Fibroblast of peridontal ligament (primary cell): ENCODE measurements around the gene ELAVL1.
"Not testable (repeated sequence)": the region's sequence is repeated elsewhere in the genome, so short reads cannot be mapped to it uniquely, and the experiment has no call there.

Experiments
- DNase-seq: peaks from one replicate; pipeline ENCODE4 v3.0.0-alpha.2; 2010; ENCODE audit errors: extremely low read depth

Gene ELAVL1

DNA sequence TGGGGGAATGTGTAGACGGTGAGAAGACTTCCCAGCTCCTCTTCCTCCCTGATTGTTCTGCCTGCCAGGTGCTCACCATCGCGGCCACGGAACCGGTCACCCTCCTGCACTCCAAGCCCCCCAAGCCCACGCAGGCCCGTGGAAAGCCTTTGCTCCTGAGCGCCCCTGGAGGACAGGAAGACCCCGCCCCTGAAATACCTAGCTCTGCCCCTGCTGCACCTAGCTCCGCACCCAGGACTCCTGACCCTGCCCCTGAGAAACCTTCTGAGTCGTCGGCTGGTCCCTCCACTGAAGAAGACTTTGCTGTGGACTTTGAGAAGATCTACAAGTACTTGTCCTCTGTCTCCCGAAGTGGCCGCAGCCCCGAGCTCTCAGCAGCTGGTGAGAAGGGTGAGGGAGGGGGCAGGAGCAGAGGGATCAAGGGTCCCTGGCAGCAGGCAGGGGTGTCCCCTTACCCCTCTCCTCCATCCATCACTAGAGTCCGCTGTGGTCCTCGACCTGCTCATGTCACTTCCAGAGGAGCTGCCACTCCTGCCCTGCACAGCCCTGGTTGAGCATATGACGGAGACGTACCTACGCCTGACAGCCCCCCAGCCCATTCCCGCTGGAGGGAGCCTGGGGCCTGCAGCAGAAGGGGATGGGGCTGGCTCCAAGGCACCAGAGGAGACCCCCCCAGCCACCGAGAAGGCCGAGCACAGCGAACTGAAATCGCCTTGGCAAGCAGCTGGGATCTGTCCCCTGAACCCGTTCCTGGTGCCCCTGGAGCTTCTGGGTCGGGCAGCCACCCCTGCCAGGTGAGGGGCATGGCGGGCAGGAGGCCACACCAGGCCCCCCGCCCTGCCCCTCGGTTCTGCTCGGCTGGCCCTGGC, 83.2 kb downstream of the ELAVL1 start:
- no peak for DNase-seq

DNA sequence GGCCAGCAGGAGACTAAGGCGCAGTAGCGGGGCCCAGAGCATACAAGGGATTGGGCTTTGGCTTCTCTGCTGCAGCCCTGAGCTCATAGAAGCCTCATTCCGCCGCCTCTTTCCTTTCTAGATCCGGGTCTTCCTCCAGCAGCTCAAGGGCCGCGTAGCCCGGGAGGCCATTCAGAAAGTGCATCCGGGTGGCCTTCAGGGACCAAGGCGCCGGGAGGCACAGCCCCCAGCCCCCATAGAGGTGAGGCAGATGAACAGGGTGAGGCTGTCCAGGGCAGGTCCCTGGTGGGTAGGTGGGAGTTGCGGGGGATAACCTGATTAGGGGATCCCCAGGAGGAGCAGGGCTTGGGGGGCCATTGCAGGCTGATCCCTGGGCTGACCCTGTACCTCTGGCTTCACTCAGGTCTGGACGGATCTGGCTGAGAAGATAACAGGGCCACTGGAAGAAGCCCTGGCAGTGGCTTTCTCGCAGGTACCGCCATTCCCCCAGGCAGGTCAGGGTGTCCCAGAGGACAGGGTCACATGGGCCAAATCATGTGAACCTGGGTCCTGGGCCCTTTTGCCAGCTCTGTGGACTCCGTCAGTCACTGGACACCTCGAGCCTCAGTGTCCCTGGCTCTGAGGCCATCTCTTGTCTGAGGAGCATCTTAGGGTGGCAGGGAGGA, 84.0 kb downstream of the ELAVL1 start:
- DNase-seq = no peak

DNA sequence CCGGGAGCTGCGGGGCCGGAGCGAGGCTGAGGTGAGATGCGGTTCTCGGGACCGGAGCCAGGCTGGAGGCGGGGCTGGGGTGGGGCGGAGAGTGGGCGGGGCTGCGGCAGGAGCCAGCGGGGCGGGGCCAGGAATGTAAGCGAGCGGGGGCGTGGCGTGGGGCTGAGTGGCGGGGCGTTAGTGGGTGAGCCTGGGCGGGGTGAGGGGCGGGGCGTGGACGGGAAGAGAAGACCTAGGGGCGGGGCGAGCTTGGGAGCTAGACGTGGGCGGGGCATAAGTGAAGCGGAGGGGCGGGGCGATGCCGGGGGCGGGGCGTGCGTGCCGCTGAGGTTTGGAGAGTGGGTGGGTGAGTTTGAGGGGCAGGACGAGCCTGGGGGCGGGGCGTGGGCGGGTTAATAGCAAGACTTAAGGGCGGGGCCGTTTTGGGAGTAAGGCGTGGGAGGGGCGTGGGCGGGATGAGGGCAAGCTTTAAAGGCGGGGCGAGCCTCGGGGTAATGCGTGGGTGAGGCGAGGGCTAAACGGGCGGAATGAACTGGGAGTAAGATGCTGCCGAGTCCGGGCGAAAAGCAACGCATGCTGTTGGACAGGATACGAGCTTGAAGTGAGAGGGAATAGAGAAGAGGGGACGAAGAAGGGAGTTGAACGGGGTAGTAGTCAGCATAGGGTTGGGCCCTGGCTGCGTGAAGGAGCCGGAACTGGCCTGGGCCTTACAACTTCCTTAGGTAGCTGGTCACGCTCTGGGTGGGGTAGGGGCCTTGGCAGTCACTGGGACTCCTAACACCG, 84.7 kb downstream of the ELAVL1 start:
- DNase-seq = peak; percentile 96

DNA sequence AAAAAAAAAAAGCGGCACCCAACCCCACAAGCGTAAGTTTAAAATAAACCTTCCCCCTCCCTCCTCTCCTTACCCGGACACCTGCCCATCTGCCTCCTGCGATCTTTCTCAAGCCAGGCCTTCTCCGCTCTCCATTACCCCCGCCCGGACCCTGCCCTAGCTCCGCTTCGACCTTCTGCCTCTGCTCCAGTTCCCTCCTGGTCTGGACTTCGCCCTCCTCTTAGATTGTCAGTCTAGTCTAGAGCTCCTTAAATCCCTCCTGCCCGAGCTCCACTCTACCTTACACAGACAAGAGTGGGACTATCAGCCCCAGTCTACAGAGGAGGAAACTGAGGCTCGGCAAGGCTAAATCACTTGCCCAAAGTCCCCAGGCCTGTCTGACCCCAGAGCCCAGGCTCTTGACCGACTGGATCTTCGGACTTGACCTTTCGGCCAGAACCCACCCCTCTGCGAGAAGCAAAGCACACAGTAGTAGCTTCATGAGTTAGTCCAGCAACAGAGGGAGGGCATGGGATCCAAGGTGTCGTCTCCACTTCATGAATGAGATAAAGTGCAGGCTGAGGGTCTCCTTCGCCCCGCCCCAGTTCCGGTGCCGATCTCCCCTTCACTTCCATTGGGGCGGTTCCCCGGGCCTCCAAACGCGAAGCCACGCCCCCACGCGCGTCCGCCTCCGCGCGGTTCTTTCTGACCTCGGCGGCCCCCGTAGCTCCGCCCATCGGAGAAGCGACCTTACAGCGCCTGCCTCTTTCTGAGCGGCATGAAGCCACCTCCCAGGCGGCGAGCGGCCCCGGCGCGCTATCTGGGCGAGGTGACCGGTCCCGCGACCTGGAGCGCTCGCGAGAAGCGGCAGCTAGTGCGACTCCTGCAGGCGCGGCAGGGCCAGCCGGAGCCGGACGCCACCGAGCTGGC, 85.6 kb downstream of the ELAVL1 start, which contains the start of gene SNAPC2:
Gene SNAPC2, plus strand, starts transcription at position 729 of the 909 bp plus-strand sequence. Its CDS starts 29 bp downstream, at position 758.
- DNase-seq = peak; percentile 92

DNA sequence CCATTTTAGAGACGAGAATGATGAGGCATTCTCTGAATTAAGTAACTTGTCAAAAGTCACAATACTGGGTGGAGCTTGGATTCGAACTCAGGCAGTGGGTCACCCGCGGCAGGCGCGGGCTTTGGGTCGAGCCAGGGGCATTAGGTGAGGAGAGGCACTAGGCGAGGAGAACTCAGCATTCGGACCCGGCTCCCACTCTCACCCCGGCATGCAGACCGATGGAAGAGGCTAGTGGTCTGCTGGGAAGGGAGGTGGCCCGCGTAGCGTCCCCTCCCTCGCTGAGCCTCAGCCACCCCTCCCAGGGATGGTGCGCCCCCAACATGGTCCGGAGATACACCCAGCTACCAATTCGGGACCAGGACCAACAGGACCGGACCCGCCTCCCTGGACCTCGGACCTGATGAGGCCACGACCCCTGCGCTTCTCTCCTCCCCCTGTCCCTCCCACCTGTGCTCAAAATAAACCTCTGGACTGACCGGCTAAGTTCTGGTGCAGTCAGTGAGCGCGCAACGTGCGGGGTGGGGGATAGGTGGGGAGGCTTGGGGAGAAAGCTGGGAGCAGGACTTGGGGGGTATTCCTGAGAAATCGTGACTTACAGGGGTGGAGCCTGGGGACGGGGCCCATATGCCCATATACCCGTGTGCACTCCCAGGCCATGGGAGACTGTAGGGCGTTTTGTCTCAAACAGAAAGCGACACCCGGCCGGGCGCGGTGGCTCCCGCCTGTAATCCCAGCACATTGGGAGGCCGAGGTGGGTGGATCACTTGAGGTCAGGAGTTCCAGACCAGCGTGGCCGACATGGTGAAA, 86.6 kb downstream of the ELAVL1 start:
- DNase-seq = no peak

DNA sequence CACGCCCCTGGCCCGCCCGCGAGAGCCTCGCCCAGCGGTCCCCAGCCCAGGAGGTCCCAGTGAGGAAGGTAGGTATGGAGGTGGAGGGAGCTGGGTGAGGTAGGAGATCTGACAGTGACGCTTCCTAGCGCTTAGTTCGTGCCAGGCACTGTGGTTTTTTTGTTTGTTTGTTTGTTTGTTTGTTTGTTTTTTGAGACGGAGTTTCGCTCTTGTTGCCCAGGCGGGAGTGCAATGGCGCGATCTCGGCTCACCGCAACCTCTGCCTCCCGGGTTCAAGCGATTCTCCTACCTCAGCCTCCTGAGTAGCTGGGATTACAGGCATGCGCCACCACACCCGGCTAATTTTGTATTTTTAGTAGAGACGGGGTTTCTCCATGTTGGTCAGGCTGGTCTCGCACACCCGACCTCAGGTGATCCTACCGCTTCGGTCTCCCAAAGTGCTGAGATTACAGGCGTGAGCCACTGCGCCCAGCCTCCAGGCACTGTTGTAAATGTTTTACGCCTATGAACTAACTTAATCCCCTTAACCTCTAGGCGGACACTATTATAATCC, 87.3 kb downstream of the ELAVL1 start:
- DNase-seq = not testable (repeated sequence)

DNA sequence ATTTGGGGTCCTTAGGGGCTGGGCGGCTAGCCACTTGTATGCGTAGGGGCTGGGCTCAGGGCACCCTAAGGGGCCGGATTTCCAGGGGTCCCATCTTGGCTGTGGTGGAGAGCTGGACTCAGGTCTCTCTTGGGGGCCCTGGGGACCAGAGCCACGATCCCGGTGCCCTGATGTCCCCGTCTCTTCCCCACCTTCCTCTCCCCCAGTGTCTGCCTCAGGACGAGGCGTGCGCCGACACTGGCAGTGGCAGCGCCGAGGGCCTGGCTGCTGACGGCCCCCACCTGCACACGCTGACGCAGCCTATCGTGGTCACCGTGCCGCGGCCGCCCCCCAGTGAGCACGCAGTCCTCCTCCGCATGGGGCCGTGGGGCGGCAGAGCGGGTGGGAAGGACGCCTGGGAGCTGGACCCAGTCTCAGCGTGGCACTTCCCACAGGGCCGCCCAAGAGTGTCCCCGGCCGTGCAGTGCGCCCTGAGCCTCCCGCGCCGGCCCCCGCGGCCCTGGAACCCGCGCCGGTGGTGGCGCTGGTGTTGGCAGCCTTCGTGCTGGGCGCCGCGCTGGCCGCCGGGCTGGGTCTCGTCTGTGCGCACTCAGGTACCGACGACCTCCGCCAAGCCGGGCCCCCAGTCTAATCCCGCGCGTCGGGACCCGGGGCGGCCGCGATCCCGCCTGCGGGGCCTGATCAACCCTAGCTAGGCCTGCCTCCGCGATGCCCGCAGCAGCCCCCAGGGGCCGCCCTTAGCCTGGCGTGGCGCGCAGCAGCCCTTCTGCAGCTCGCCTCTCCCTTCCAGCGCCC, 88.0 kb downstream of the ELAVL1 start:
- peak; percentile 40 for DNase-seq

DNA sequence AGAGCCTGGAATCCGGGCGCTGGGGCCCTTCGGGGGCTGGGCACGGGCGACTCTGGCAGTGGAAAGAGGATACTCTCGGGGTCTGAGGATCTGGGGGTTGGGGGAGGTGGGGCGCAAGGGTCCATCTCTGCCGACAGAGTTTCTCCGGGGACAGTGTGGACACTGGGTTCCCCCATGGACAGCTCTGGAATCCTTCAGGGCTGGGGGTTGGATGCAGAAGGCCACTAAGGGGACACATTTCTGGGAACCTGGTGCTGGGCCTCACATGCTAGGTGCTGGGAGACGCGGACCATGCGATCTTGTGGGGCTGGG, 88.5 kb downstream of the ELAVL1 start:
- DNase-seq = no peak

DNA sequence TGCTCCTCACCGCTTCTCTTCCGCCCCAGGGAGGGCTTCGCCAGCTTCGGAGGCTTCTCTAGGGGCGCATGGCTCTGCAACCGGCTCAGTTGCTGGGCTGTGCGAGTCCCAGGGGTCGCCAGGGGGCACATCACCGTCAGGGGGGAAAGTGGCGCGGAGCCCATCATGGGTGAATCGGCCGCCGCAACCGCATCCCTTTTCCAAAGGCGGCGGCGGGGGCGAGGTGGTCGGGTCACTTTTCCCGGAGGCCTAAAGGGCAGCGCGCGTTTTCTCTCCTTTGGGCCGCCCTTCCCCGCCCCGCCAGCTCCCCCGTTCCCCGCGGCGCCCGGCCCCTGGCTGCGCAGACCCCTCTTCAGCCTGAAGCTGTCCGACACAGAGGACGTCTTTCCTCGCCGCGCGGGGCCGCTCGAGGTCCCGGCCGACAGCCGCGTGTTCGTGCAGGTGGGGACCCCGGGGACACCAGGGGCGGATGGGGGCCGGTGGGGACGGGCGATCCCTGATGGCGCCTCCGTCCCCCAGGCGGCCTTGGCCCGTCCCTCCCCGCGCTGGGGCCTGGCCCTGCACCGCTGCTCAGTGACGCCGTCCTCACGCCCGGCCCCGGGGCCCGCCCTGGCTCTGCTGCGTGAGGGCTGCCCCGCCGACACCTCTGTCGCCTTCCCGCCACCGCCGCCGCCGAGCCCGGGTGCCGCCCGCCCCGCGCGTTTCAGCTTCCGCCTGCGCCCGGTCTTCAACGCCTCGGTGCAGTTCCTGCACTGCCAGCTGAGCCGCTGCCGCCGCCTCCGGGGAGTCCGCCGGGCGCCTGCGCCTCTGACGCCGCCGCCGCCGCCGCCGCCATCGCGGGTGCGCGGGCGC, 89.1 kb downstream of the ELAVL1 start:
- DNase-seq = no peak

DNA sequence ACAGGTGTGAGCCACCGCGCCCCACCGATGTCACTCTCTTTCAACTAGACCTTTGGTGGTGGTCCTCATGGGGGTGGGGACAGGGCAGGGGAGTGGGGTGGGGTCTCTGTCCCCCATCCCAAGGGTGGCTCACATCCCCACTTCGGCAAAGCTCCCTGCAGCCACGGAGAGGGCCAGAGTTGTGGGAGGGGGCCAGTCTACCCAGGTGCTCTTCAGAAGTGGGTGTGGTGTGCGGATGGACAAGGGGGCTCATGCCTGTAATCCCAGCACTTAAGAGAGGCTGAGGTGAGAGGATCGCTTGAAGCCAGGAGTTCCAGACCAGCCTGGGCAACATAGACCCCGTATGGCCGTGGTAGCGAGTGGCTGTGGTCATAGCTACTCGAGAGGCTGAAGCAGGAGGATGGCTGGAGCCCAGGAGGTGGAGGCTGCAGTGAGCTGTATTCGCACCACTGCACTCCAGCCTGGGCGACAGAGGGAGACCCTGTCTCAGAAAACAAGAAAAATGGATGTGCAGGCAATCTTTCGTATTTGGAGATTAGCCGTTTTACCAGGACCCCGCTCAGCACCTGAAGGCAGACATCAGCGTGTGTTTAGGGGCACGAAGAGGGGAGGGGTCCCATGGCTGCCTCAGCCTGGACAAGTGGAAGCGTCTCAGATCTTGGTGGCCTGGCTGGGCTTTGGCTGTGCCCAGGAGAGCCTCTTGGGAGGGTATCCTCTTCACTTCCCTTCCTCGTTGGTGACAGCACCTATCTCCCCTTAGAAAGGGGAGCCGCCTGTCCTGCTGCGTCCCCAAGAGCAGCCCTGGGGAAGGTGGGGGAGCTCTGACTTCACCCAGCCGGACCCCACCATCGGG, 90.0 kb downstream of the ELAVL1 start:
- no peak for DNase-seq

DNA sequence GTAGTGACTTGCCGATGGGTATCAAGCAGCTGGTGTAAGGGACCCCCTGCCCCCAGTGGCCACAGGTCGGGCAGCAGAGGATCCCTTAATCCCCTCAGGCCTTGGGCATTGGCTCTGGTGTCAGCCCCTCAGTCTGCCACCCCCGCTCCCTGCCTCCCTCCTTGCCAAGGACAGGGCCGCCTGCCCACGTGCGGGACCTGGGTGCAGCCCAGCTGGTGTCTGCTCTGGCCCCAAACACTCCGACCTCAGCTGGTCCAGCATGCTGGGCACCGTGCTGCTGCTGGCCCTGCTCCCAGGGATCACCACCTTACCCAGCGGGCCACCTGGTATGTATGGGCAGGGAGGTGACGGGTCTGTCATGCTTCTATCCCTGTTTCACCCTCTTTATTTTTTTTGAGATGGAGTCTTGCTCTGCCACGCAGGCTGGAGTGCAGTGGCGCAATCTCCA, 90.8 kb downstream of the ELAVL1 start, which contains the start of gene TGFBR3L:
Gene TGFBR3L, plus strand, starts transcription at position 233 of the 448 bp plus-strand sequence.
- no peak for DNase-seq

DNA sequence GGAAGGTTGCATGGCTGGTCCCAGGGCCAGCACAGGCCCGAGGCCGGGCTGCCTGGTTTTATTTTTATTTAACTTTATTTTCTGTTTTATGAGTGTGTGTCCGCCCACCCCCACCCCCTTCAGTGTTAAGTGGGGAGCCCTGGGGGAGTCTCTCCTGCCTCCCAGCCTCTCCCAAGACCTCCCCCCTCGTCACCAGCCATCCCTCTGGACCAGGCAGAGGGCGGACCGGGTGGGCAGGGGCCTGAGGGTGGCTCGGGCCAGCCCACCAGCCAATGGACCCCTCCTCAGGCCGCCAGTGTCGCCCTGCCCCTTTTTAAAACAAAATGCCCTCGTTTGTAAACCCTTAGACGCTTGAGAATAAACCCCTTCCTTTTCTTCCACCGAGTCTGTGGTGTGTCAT, 91.3 kb downstream of the ELAVL1 start:
- no peak for DNase-seq

DNA sequence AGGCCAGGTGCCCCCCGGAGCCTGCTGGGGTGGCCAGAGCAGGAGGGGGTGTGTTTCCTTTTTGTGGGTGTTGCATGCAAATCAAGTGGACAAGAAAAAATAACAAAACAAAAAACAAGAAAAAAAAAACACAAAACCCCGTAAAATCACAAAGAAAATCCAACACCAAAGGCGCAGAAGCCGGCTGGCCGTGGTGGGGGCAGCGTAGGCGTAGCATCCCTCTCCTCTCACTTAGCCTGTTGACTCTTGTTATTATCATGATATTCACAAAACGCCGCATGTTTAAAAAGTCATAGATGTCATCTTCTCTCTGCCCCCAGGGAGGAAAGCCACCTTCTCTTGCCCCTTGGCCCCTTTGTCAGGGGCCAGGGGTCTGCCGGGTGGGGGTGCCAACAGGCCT, 91.8 kb downstream of the ELAVL1 start:
- no peak for DNase-seq

DNA sequence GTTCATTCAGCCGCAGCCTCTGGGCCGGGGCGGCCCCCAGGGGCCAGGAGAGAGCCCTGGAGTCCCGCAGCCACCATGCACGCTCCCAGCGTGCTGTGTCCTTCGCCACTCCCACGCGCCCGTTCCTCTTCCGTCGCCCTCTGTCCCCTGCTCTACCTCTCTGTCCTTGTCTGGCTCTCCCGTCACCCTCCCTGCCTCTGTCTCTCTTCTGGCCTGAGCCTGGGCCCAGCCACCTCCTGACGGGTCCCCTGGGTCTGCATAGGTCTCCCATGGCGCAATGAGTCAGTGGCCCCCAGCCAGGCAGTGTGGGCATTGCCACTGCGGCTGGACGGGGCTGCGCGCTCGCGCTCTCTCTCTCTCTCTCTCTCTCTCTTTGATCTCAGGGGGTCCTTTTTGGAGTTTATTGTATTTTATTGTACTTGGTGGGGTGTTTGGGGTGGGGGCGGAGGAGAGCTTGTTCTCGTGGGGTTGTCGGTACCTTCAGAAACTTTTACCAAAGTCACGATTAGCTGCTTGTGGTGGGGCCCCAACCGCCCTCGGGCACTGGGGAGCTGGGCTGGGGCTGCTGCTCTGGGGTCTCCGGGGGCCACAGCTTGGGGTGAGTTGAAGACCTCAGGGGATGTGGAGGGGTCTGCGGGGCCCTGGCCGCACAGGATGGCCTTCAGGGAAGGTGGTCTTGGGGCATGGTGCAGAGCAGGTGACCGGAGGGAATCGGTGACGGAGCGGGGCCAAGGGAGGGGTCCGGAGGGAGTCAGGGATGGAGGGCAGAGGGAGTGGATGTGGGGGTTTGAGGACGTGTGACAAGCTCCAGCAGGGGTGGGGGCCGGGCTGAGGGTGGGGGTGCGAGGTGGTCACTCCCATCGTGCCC, 92.5 kb downstream of the ELAVL1 start:
- no peak for DNase-seq

DNA sequence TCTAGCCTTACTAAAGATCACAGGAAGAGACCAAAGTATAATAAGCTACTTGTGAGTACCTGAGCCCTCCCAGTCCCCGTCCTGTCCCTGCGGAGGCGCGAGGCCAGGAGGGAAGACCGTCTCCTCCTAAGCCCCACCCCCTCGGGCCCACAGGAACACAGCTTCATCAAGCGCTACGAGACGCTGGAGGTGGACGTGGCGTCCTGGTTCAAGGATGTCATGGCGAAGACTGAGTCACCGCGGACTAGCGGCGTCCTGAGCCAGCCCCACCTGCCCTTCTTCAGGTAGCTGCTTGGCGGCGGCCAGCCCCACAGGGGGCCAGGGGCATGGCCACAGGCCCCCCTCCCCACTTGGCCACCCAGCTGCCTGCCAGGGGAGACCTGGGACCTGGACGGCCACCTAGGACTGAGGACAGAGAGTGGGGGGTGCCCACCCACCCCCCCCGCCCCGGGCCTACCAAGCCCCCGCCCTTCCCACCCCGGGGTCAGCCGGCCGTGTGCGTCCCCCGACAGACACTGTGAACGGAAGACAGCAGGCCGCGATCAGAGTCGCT, 93.2 kb downstream of the ELAVL1 start:
- DNase-seq = no peak

DNA sequence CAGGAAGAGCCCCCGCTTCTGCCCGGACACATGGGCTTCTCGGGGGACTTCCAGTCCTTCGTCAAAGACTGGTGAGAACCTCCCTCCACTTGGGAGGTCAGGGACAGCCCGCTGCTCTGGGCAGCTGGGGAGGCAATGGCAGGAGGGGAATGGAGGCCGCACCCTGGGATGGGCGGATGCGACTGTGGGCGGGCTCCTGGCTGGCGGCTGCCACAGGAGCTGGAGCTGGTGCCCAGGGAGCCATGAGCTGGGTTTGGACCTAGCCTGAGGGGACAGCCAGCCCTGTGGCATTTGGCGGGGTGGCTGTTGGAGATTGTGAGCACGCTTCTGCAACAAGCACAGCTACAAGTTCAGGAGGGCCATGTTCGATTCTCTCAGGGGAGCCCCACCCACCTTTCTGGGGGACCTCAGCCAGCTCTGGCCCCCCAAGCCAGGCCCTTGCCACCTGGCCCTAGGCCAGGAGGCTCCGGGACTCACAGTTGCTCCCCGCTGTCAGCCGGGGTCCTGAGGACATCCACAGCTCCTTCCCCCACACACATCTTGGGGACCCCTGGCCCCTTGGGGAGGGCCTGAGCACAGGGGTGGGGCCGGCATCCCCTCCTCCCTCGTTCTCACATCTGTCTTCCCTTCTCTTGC, 93.8 kb downstream of the ELAVL1 start:
- DNase-seq = no peak
